HG03432 (cell line): ENCODE results near the gene ALCAM.

Source experiments
- ATAC-seq: cut with Tn5 transposase; IDR thresholded peaks from one replicate; pipeline ENCODE4 v1.9.1; 2021; ENCODE audit warnings: mild to moderate bottlenecking, moderate library complexity; ENCODE audit not compliant: unreplicated experiment

Gene ALCAM

DNA sequence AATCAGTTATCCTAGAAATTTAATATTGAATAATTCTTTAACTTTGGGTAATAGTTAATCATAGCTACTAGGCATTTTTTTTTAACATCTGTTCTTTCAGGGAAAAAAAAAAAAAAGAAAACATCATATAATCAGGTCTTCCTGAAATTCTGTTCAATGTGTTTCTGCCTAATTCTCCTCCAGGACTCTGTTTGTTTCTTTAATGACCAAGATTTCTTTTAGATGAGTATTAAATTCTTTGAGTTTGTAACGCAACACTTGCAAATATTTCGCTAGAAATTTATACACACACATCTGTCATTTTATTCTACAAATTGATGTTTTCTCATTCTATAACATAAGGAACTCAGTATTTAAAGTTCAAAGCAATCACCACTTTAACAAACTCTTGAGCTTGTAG, 56.7 kb downstream of the ALCAM start:
- no peak for ATAC-seq

DNA sequence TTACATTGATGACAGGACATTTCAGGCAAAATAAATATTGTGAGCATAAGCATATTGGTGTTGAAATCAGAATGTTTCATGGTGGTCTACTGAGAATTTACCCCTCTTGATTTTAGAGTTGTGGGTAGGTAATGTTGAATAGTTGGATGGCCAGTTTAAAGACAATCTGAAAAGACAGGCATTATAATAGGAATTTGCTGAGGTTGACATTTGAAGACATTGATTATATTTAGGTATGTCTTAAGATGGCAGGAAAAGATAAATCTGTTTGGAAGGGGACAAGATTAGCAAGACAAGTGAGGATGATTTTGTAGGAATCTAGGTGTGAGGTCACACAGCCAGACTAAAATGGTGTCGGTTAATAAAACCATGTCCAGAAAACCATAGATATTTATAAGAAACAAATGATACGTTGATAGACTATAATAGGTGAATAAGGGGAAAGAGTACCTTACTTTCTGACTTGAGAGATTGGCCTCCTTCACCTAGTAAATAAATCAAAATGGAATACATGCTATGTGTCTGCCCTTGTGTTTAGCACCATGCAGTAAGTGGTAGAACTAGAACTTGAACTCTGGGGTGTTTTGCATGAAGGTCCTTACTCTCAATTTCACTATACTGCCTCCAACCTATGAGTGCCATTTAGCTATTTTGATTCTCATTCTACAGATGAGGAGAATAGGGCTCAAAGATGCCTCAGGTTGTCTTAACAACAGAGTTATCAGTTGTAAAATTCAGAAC, 57.9 kb downstream of the ALCAM start:
- ATAC-seq = no peak

DNA sequence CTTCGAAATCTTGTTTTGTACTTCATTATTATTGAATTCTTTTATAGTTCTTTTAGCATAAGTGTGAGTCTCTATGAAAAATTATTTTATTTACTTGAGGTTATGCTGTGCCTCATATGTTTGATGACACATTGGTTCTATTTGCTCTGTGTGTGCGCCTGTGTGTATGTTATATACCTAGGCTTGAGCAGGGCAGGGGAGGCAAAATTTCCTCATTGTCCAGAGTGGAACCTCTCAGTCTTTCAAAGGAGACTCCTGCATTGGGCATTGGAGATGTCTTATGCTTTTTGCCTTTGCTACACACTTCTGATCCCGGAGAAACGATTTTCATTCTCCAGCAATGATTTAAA, 58.4 kb downstream of the ALCAM start:
- ATAC-seq = no peak

DNA sequence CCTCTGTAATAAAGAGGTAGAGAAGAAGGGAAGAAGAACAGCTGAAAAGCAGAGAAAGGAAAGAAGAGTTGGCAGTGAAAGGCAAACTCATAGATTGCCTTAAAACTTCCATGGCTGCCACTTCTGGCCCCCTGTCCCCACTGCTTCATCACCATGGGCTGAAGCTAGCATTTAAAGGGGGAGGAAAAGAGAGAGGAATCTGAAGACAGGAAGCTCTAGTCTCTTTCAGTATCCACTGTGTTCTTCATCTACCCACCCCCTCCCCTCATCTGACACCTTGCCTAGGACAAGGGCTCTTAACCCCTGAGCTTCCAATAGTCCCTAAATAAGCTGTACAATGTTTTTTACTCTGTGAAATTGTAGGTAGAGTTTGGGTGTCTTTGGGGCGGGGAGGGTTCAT, 60.6 kb downstream of the ALCAM start:
- no peak for ATAC-seq

DNA sequence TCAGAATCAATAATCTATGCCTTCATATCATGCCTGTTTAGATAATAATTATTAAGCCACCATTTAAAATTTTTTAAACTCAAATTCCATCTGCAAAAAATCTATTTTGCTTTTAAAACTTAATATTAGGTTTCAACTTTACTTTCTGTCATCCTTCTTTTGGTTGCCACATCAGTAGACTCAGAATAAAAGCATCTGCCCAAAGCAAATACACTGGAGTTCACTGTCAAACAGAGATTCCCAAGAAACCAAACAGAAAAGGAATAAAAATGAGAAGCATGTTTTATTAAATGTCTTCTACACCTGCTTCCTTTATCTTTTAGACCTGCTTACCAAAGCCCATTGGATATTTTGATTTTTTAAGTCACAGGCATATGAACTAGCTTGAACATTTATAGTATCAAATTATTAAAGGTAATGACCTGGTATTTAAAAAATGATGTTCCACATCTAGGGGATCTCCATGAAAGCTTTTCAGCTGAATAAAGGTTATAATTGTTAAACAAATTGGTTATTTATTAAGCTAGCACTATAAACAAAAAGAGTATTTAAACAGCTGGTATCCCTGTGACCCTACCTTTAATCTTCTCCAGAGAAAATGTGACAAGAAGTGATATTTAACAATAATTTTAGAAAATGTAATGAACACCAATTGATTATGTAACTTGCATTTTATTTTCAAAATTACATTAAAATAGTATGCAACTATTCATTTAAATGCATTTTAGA, 62.5 kb downstream of the ALCAM start:
- ATAC-seq = no peak

DNA sequence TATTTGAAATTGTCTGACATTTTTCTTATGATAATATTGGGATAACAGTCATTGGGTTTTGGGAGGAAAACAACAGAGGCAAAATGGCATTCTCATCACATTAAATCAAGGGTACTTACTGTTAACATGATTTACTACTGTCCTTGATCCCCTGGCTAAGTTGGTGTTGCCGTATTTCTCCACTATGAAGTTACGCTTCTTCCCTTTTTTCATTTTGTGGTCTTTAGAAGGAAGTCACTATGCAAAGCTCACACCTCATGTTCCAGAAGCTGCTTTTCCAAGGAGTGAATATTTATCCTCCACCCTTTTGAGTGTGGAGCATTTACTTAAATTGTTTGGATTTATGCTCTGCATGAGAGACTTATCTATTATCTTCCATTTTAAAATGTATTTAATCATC, 63.7 kb downstream of the ALCAM start:
- ATAC-seq = no peak

DNA sequence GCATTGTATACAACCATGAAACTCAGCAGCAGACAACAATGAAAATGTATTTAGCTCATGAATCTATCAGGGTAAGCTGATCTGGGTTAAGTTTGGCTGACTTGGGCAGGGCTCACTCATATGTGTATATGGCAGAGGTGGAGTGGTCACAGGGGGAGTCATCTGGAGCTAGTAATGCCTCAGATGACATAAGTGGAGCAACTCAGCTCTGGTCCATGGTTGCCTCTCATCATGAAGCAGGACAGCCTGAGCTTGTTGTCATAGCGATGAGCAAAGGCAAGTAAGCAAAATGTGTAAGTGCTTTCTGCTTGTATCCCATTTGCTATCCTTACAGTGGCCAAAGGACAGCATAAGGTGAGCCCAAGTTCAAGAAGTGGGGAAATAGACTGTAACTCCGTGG, 64.5 kb downstream of the ALCAM start:
- no peak for ATAC-seq

DNA sequence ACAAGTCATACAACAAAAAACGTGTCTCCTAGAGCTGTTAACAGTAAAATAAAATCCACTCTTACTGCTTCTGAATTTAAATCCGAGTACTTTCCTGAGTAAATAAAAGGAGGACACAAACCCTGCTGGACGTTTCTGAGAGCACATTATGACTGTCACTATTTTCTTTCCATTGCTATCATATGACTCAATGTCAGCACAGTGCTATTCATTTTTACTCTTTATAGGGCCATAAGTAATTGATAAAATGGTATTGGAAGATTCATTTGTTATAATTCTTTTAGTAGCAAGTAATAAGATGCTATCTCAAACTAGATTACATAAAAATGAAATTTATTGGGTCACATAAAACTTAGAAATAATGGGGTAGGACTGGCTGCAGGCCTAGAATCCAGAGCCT, 68.6 kb downstream of the ALCAM start:
- ATAC-seq = no peak

DNA sequence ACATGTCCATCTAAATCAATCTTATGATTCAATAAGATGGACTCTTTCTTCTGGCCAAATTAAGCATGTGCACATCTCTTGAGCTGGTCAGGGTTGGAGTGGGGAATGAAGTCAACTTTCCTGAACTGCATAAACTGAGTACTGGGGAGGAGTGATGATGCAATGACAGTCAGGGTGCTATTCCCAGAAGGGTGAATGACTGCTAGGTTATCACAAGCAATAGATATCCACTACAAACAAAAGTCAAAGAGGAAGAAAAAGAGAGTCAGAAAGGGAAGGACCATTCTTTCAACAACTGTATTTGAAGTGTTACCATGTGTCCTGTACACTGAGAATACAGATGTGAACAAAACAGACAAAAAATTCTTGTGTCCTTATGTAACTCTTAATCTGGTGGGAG, 70.0 kb downstream of the ALCAM start:
- no peak for ATAC-seq

DNA sequence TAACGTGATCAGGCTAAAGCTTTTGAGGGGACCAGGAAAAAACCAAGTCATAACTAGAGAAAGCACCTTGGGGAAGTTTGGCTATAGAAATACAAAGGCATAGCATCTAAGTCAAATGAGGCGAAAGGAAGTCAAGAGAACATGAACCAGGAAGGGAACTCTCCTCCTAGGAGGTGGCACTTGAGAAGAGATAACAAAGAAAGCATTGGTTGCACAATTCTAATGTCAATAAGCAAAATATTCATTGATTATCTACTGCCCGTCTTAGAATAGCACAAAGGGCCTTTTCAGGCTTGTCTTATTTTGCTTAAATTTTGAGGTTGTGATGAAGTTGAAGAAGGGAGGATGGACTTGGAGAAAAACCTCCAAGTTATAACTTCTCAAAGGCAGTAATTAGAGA, 73.4 kb downstream of the ALCAM start:
- ATAC-seq = no peak

DNA sequence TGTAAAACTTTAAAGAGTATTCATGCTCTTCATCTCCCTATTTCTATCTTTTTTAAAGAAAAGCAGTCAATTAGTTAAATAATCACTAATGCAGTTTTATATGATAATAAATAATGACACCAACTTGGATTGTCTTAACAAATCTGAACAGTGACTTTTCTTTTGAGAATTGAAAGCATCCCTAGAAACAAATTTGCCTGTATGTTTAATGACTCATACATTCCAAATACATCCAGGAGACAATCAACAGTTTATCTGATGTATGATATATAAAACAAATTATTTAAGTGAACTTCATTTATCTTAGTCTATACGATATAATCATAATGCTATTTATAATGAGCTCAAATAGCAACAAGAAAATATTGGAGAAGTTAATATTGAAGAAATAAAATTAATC, 78.0 kb downstream of the ALCAM start:
- ATAC-seq = no peak

DNA sequence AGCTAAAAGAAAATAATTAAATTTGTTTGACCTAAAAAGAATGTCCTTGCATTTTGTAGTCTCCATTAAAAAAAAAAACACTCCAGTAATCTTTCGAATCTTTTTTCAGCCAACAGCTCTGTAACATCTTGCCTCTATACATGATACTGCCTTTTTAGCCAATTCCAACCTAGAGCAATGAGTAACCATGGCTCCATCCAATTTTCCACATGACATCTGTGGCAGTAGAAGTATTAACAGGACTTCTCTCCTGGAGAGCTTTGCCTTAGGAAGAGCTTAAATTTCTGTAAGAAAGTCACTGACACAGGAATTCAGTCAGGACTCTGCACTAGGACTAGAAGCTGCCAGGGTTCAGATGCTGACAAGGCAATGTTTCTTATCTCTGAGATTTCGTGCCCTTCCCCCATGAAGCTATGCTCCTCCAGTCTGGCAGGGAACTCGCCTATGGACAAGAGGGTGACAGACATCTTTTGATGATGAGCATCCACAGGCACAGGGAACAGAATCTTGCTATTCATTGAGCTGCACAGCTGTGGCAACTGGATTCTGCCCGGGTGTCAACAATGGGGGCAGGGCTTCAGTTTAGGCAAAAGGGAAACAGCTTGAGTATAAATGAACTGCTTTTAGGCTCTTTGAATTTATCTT, 81.8 kb downstream of the ALCAM start:
- no peak for ATAC-seq

DNA sequence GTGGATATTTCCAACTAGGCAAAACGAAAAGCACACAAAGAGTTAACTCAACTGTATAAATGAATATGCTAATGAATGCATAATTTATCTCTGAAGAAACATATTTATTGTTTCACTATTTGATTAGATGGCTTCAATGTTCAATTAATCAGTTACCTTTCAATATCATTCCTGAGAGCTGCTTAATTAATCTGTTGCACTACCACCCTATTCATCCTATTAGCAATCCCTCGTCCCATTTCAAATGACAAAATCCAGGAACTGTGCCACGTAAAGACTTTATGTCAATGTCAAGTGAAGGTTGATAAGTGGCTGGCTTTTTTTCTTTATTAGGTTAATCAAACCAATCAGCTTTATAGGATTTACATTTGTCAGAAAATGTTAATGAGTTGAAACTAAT, 82.7 kb downstream of the ALCAM start:
- no peak for ATAC-seq

DNA sequence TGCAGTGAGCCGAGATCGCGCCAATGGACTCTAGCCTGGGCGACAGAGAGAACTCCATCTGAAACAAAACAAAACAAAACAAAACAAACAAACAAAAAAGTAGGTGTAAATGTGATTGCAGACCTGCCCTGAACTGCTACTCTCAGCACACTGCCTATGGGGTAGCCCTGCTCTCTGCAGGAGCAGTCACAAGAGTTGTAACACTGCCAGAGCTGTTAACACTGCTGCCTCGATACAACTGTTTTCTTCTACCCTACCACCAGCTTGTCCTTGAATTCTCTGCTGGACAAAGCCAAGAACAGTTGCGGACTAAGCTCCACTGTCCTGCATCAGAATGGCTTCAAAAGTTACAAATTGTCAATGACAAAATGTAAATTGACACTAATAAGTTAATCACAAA, 89.3 kb downstream of the ALCAM start:
- no peak for ATAC-seq

DNA sequence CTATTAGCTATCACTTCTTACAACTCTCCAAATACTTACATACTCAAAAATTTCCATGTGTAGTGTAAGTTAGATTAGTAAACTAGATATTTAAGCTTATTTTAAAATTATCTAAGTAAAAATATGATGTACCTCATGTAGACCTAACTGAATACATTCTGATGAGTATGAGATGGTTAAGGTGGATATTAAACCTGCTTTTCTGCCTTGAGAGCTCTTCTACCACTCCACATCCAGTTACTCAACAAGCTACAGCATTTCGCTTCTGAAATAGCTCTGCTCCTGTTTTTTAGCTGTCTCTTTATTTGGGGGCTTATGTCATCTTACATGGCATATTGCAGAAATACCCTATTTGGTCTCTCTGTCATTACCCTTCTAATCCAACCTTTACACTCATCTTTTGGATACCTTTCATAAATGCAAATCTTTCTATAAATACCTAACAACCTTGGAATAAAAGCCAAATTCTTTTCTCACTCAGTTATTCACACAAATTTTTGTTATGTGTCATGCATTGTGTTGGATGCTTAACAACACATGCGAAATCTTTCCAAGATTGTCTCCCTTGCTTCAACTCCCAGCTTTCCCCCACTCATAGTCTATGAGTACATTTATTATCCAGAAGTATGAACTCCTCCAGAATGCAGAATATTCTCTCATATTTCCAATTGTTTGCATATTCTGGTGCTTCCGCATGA, 92.0 kb downstream of the ALCAM start:
- ATAC-seq = no peak

DNA sequence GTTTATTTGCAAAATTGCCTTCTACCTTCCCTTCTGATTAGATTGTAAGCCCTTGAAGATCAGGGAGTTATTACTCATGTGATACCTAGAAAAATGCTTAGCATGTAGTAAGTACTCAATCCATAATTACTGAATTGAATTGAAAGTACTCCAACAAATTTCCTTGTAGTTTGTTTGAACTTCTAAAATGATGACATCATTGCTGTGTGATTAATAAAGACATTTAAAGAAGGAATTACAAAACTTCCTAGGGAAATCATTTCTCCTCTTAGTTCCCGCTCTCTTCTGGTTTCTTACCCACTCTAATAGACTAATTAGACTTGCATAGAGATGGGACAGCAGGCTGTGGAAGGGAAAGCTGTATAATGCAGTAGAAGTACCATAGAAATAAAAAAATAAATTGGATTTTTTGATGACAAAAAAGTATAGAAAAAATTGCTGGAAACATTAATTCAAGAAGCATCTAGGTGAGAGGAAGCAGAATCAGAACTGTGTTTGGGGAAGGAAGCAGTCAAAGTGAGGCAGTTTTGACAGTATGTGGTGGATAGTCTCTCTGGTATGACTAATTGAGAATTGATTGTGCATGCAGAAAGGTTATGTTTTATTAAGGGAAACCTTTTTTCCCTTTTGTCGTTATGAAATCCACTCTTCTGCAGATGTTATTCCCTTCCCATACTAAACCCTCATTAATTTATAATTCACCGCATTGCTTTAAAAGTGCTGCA, 93.0 kb downstream of the ALCAM start:
- ATAC-seq = no peak

DNA sequence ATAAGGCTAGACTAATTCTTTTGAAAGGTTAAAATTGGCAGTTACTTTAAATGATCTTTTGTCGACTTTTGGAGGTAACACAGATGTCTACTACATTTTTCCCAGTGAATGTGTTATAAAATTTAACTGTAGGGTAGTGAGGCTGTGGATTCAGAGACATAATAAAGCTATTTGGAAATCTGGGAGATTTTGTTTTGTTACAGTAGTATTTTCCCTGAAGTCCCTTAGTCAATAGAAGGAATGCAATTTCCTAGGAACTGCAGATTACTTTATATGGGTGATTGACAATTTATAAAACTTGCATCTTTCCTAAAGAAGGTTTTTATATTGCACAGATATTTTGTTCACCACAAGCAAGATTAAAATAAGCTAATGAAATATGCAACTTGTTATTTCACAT, 96.9 kb downstream of the ALCAM start:
- no peak for ATAC-seq

DNA sequence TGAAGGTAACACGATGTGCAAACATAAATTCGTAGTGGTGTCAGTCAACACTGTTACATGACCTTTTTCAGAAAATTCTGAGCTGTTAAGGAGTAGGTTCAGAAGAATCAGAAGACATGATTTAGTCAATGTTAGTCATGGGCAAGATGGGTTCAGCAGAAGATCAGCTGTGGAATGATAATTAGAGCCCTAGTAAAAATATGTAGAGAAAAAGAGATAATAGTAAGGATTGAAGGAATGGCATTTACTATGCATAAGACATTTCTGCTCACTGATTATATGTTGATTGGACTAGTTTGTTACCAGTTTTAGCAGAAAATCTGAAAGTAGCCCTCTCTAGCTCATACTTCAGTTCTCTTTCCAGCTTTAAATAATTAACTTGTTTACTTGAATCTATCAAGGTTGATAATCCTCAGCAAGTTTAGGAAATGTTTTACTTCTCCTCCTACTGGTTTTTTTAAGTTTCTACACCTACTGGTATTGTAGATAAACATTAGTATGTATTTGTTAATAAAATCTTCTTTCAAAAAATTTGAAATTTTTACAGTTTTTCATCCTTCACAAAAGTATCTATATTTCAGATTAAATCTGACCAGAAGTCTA, 98.6 kb downstream of the ALCAM start:
- no peak for ATAC-seq

DNA sequence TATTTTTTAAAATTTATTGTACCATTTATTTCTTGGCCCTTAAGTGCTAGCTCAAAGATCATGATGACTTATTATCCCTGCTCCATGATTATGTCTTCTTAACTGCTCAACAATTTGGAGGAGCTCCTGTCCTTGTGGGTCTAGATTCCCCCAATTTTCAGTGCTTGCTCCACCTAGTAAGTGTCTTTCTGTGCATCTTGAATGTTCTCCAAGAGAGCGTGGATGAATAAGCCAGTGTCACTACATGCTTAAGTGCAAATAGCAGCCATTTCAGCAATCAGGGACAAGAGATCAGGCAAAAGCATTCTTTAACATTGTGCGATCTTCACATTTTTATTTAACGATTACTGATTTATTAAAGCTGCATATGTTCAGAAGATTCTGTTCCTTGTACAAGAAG, 99.4 kb downstream of the ALCAM start:
- no peak for ATAC-seq

DNA sequence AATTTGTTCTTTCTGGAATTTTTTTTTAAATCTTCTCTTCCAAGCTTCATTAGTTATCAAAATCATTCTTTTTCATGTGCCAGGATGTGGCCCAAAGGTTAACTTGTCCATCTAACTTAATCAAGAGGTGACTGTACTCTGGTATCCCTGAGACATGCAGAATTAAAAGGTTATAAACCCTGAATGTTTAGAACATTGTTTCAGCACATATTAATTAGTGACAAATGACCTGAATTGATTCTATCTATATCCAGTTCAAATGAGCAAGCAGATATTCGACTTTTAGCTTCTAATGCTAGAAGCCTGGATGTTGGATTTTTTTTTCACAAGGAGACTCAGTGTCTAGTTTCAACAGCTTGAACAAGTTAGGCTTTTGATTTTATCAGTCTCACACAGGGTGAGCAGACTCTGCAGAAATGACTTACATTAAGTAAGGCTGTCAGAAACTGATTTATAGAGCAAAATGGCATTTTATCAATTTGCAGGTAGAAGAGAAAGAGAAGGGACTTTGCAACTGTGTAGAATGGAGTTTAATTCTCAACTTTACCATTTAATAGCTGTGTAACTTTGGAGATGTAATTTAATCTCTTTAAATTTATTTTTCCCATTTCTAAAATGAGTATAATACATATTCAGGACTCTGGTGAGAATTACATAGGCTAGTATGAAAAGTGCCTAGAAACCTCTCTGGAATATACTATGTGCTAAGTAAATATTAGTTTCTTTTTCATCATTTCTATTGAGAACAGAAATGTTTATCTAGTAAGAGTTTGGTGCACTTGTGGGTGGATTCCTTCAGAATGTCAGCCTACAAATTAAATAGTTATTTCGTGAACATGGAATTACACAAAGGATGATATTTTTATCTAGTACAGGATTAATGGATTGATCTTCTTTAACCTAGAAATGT, 100.0 kb downstream of the ALCAM start:
- ATAC-seq = no peak
